DND-41 (cell line): ENCODE data around the gene SLC37A2.

Source experiments
- ATAC-seq: fragments of 200-7000 bp; cut with Tn5 transposase; 3 replicates; pipeline ENCODE4 v1.9.1; 2021; ENCODE audit warnings: low read depth; ENCODE audit not compliant: insufficient read depth
- DNase-seq: peaks from one replicate; pipeline ENCODE4 v3.0.0-alpha.2; 2020
- H2AFZ ChIP-seq: 2 replicates; pipeline ENCODE4 v1.6.0; 2012; ENCODE audit warnings: low read depth, low read length
- H3K27ac ChIP-seq: 2 replicates; pipeline ENCODE4 v1.5.1; 2012; ENCODE audit warnings: low read length, inconsistent platforms
- H3K27me3 ChIP-seq: fragments of 200-600 bp; sonication (generic); 2 replicates; pipeline ENCODE4 v1.6.0; 2012; ENCODE audit warnings: low read length, mild to moderate bottlenecking, inconsistent platforms; ENCODE audit not compliant: insufficient read depth, poor library complexity
- H3K36me3 ChIP-seq: 2 replicates; pipeline ENCODE4 v1.5.1; 2012; ENCODE audit warnings: low read length, inconsistent platforms; ENCODE audit not compliant: insufficient read depth
- H3K4me1 ChIP-seq: 2 replicates; pipeline ENCODE4 v1.5.1; 2012; ENCODE audit warnings: mild to moderate bottlenecking, low read length; ENCODE audit not compliant: insufficient read depth
- H3K4me2 ChIP-seq: 2 replicates; pipeline ENCODE4 v1.6.0; 2012; ENCODE audit warnings: mild to moderate bottlenecking, moderate library complexity, low read length, inconsistent platforms; ENCODE audit not compliant: insufficient read depth
- H3K4me3 ChIP-seq, 2 experiments: fragments of 200-600 bp in 1 of 2; shearing (Covaris generic) in 1 of 2; 2 replicates each; pipeline ENCODE4 v1.5.1; 2012 to 2016; ENCODE audit warnings: inconsistent platforms in 2 of 2, low read length in 2 of 2, mild to moderate bottlenecking in 2 of 2, low read depth in 1 of 2, moderate library complexity in 1 of 2
- H3K79me2 ChIP-seq: 2 replicates; pipeline ENCODE4 v1.6.0; 2012; ENCODE audit warnings: low read length, inconsistent platforms; ENCODE audit not compliant: insufficient read depth
- H3K9ac ChIP-seq: 2 replicates; pipeline ENCODE4 v1.6.0; 2012; ENCODE audit warnings: low read depth, mild to moderate bottlenecking, inconsistent platforms, low read length, moderate library complexity
- H3K9me3 ChIP-seq: 2 replicates; pipeline ENCODE4 v1.5.1; 2012; ENCODE audit warnings: low read length, moderate library complexity, mild to moderate bottlenecking, inconsistent platforms; ENCODE audit not compliant: insufficient read depth, severe bottlenecking
- H4K20me1 ChIP-seq: 2 replicates; pipeline ENCODE4 v1.6.0; 2012; ENCODE audit warnings: low read length; ENCODE audit not compliant: insufficient read depth
- CTCF ChIP-seq: IDR thresholded peaks from 2 replicates; pipeline ENCODE4 v1.5.1; 2012; ENCODE audit warnings: borderline replicate concordance, low read length, moderate library complexity, mild to moderate bottlenecking; ENCODE audit not compliant: poor library complexity, severe bottlenecking; ENCODE audit errors: extremely low read depth
- EZH2 ChIP-seq: IDR thresholded peaks from 3 replicates; pipeline ENCODE4 v1.6.1; 2012; ENCODE audit warnings: borderline replicate concordance, low read depth, mild to moderate bottlenecking, moderate library complexity, low read length, inconsistent platforms; ENCODE audit not compliant: severe bottlenecking

Gene SLC37A2

DNA sequence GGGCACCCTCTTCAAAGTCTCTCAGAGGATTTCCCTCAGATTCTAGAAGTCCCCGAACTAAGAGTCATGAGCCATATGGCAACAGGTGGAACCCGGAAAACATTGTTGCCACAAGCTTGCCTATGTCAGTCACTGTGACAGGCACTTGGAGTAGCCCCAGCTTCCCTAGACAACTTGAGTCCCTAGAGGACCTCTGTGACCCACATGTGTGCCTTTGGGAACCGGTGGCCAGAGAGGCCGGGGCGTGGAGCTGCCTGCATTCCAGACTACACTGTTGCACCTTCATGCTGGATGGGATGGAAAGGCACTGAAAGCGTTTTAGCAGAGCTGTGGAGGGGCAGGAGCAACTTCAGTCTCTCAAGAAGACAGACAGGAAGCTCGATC lies 12.1 kb downstream of the SLC37A2 start:
- Histone ChIP-seq H3K36me3 (no peaks in the 10 kb centered on the region), H2AFZ (no peak overlapping the region), H3K4me1 (no peaks in the 10 kb centered on the region), H3K4me2 (no peak overlapping the region), H3K4me3 (no peak overlapping the region), H3K27ac (no peak overlapping the region), H3K9ac (no peak overlapping the region), H3K27me3 (no peaks in the 10 kb centered on the region), H4K20me1 (no peaks in the 10 kb centered on the region), H3K9me3 (no peaks in the 10 kb centered on the region), H3K79me2 (no peaks in the 10 kb centered on the region)
- TF ChIP-seq CTCF (no peak), EZH2 (no peak)
- DNase-seq (no peak), ATAC-seq (no peak)

DNA sequence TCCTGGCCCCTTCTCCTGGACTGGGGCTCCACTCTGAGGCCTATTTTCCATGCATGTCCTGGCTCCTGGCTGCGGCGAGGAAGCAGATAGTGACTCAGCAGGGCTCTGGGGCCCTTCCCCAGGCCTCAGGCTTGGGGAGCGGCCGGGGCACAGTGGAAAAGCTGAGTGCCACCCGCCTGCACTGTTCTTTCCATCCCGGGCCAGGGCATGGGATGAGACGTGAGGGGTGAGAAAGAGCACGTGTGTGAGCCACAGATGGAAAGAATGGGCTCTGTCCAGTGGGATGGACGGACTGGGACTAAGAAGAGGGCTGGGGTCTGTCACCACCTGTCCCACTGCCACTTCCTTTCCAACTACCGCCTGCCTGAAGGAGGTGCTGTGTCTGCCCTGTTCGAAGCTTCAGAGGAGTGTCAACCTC lies 12.8 kb downstream of the SLC37A2 start:
- Histone ChIP-seq H3K4me2 (no peak overlapping the region), H3K36me3 (no peaks in the 10 kb centered on the region), H3K4me1 (no peaks in the 10 kb centered on the region), H3K79me2 (no peaks in the 10 kb centered on the region), H2AFZ (no peak overlapping the region), H3K4me3 (no peak overlapping the region), H3K9ac (no peak overlapping the region), H3K27ac (no peak overlapping the region), H3K9me3 (no peaks in the 10 kb centered on the region), H3K27me3 (no peaks in the 10 kb centered on the region), H4K20me1 (no peaks in the 10 kb centered on the region)
- TF ChIP-seq CTCF (peak; percentile 8), EZH2 (no peak)
- ATAC-seq, result no peak
- no peak for DNase-seq

DNA sequence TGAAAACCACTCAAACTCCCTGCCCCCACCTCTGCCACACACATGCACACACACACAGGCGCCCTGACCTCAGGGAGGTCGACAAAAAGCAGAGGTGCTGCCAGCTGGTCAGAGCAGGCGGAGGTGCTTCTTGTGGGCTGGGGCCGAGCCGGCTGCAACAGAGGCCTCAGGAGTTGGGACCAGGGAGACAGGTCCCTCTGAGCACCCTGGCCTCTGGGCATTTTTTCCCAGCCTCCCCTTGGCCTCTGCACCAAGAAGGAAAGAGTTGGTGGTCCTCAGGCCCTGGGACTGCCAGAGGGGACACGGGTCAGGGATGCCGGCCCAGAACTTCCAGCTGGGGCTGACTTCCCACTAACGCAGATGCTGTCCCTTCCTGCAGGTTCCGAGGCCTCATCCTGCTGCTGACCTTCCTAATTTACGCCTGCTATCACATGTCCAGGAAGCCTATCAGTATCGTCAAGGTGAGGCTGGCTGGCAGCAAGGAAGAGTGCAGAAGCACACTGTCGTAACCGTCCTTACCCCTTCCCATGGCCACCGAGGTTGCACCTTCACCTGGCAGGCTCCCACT lies 13.4 kb downstream of the SLC37A2 start:
- Histone ChIP-seq H3K27me3 (no peaks in the 10 kb centered on the region), H2AFZ (no peak overlapping the region), H3K36me3 (no peaks in the 10 kb centered on the region), H3K79me2 (no peaks in the 10 kb centered on the region), H3K4me1 (no peaks in the 10 kb centered on the region), H3K9me3 (no peaks in the 10 kb centered on the region), H3K4me3 (no peak overlapping the region), H3K27ac (no peak overlapping the region), H3K9ac (no peak overlapping the region), H3K4me2 (no peak overlapping the region), H4K20me1 (no peaks in the 10 kb centered on the region)
- DNase-seq, result no peak
- ATAC-seq, result no peak
- TF ChIP-seq EZH2 (no peak), CTCF (no peak)

DNA sequence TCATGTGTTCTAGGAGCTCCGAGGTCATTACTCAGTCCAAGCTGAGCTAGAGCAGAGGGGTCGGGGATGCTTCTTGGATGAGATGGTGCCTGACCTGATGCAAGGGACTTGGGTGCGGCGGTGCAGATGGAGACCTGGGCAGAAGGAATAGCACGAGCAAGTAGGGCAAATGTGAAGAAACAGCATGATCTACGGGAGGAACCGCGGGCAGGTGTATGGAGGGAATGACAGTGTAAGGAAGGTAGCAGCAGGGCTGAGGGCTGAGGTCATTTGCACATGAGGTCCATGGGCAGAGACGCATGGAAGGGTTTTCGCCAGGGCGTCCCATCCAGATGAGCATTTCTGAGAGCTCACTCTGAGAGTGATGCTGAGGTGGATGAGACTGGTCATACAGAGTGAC lies 14.9 kb downstream of the SLC37A2 start:
- Histone ChIP-seq H3K36me3 (no peaks in the 10 kb centered on the region), H3K9ac (no peak overlapping the region), H3K9me3 (no peaks in the 10 kb centered on the region), H3K79me2 (no peaks in the 10 kb centered on the region), H2AFZ (no peak overlapping the region), H3K27ac (no peak overlapping the region), H3K4me3 (no peak overlapping the region), H4K20me1 (no peaks in the 10 kb centered on the region), H3K4me2 (no peak overlapping the region), H3K27me3 (no peaks in the 10 kb centered on the region), H3K4me1 (no peaks in the 10 kb centered on the region)
- no peak for TF ChIP-seq CTCF
- TF ChIP-seq EZH2, result no peak
- ATAC-seq (no peak), DNase-seq (no peak)
